SU-DHL-6 (cell line): Measurements from ENCODE around the gene PTER.

Source experiments
- H2AFZ ChIP-seq: fragments of 200-600 bp; sonication (generic); 2 replicates; pipeline ENCODE4 v1.6.1; 2014; ENCODE audit warnings: low read depth, mild to moderate bottlenecking, moderate library complexity, mixed read lengths, antibody characterized with exemption, low read length; ENCODE audit not compliant: severe bottlenecking
- H3F3A ChIP-seq: fragments of 200-600 bp; shearing (Covaris generic); 2 replicates; pipeline ENCODE4 v1.6.0; 2016; ENCODE audit warnings: antibody characterized with exemption, mild to moderate bottlenecking; ENCODE audit not compliant: insufficient read depth
- H3K27ac ChIP-seq: fragments of 200-600 bp; sonication (generic); 2 replicates; pipeline ENCODE4 v1.5.1; 2016; ENCODE audit warnings: low read depth, mild to moderate bottlenecking, low read length, moderate library complexity, mixed read lengths
- H3K27me3 ChIP-seq: fragments of 200-600 bp; sonication (generic), shearing (Covaris generic); 2 replicates; pipeline ENCODE4 v1.6.0; 2014; ENCODE audit warnings: mild to moderate bottlenecking, low read length
- H3K36me3 ChIP-seq: fragments of 200-600 bp; sonication (generic); 2 replicates; pipeline ENCODE4 v1.6.1; 2014; ENCODE audit warnings: mild to moderate bottlenecking, low read length, mixed read lengths
- H3K4me2 ChIP-seq: fragments of 300-600, 200-600 bp; shearing (Covaris generic), sonication (generic); 2 replicates; pipeline ENCODE4 v1.6.0; 2014; ENCODE audit warnings: low read length, low read depth, mild to moderate bottlenecking; ENCODE audit not compliant: poor library complexity, severe bottlenecking
- H3K4me3 ChIP-seq: fragments of 200-600 bp; sonication (generic); 2 replicates; pipeline ENCODE4 v1.5.1; 2014; ENCODE audit warnings: antibody characterized with exemption, low read length, mild to moderate bottlenecking, mixed read lengths; ENCODE audit not compliant: insufficient read depth, poor library complexity, severe bottlenecking
- H3K79me2 ChIP-seq: fragments of 200-600 bp; sonication (generic); 2 replicates; pipeline ENCODE4 v1.6.1; 2014; ENCODE audit warnings: mild to moderate bottlenecking, low read length, moderate library complexity; ENCODE audit not compliant: insufficient read depth
- H3K9ac ChIP-seq: fragments of 200-600 bp; sonication (generic); 2 replicates; pipeline ENCODE4 v1.7.0; 2014; ENCODE audit warnings: mild to moderate bottlenecking, low read length
- H3K9me2 ChIP-seq: fragments of 200-600 bp; sonication (generic); replicated peaks from 2 replicates; pipeline ENCODE4 v1.6.1; 2014; ENCODE audit warnings: low read length; ENCODE audit not compliant: insufficient read depth
- H3K9me3 ChIP-seq: fragments of 200-600 bp; sonication (generic); 2 replicates; pipeline ENCODE4 v1.6.1; 2014; ENCODE audit warnings: low read length, mixed read lengths; ENCODE audit not compliant: insufficient read depth
- H4K20me1 ChIP-seq: fragments of 200-600 bp; sonication (generic); 2 replicates; pipeline ENCODE4 v1.6.1; 2014; ENCODE audit warnings: low read depth, mild to moderate bottlenecking, antibody characterized with exemption, low read length, moderate library complexity, mixed read lengths
- EZH2phosphoT487 ChIP-seq: fragments of 200-600 bp; sonication (generic), shearing (Covaris generic); conservative IDR thresholded peaks from 2 replicates; pipeline ENCODE4 v1.6.1; 2018; ENCODE audit warnings: mild to moderate bottlenecking, antibody characterized with exemption, low read length, moderate library complexity, mixed read lengths
- TF ChIP-seq, protein P1 (sequence below): fragments of 200-600 bp; sonication (generic); IDR thresholded peaks from one replicate; pipeline ENCODE4 v1.5.1; 2017; ENCODE audit warnings: antibody characterized with exemption, mild to moderate bottlenecking, low read length, moderate library complexity; ENCODE audit not compliant: insufficient read depth, poor library complexity, severe bottlenecking

The PTER gene

DNA sequence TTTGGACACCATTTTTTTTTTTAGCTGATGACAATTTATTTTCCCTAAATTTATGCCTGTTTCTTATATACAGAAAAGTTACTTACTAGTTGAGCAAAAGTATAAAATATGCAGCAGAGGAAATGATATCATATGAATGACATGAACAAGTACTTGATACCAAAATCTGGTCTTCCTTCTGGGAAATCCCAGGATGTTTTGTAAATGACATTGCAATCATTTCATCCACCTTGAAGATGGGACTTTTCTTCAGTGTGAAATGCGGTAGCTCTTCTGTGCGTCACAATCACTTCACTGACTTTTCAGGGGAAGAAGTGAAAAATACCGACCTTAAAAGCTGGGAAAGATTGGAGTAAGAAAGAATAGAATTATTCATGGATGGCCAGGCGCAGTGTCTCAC lies 61.1 kb downstream of the PTER start:
- no peaks in the 10 kb centered on the region for H3K36me3 ChIP-seq
- H3K9ac ChIP-seq: no peak overlapping the region
- H2AFZ ChIP-seq: no peak overlapping the region

DNA sequence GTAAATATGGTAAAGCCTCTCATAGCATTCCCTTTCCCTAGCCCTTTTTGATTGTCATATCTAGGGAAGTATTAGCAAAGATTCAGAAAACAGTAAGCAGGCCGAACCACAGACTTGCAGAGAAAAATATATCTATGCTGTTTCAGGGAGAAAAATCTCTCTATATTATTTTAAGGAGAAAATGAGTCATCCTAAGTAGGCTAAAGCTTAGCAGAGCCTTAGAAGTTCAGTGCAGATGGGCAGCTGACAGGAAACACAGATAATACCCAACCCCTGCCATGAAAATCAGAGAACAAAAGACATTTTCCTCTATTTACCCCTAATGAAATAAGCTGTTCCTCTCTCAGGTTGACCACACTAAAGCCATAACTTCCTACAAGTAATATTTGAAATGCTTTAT lies 68.4 kb downstream of the PTER start:
- no peaks in the 10 kb centered on the region for H4K20me1 ChIP-seq
- H3K4me3 ChIP-seq: no peak overlapping the region

More for the DNA sequence above, 61.1 kb downstream of the PTER start:
- H3K27ac ChIP-seq: no peak overlapping the region
- no peaks in the 10 kb centered on the region for H3K27me3 ChIP-seq
- no peaks in the 10 kb centered on the region for H3K79me2 ChIP-seq
- no peak overlapping the region for H3K4me3 ChIP-seq
- H3K9me2 ChIP-seq: no peaks in the 10 kb centered on the region
- H3K9me3 ChIP-seq: no peaks in the 10 kb centered on the region
- no peaks in the 10 kb centered on the region for H3F3A ChIP-seq
- no peaks in the 10 kb centered on the region; the same call in 1 of the 2 replicates for H4K20me1 ChIP-seq
- TF ChIP-seq EZH2phosphoT487: no peak
- TF ChIP-seq, protein P1, sequence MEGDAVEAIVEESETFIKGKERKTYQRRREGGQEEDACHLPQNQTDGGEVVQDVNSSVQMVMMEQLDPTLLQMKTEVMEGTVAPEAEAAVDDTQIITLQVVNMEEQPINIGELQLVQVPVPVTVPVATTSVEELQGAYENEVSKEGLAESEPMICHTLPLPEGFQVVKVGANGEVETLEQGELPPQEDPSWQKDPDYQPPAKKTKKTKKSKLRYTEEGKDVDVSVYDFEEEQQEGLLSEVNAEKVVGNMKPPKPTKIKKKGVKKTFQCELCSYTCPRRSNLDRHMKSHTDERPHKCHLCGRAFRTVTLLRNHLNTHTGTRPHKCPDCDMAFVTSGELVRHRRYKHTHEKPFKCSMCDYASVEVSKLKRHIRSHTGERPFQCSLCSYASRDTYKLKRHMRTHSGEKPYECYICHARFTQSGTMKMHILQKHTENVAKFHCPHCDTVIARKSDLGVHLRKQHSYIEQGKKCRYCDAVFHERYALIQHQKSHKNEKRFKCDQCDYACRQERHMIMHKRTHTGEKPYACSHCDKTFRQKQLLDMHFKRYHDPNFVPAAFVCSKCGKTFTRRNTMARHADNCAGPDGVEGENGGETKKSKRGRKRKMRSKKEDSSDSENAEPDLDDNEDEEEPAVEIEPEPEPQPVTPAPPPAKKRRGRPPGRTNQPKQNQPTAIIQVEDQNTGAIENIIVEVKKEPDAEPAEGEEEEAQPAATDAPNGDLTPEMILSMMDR: no peak
- H3K4me2 ChIP-seq: no peak overlapping the region

DNA sequence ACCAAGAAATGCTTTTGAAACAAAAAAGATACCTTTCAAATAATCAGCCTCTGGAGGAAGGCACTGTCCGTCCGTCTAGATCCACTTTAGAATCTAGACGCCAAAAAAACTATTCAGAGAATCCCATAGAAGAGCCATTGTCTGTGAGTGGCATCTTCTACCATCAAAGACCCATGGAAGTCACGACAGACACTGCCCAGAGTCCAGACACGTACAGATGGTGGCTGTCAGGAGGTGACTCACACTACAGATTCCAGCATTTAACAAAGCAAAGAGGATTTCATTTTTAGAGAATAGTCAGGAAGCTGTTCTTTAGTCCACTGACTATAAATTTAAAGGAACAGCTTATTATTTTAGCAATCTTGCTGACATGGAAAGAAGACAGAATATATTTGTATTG lies 73.2 kb downstream of the PTER start:
- Histone ChIP-seq H3K79me2 (no peaks in the 10 kb centered on the region), H3K27me3 (no peaks in the 10 kb centered on the region), H2AFZ (no peak overlapping the region), H3K9ac (no peak overlapping the region), H3K36me3 (no peaks in the 10 kb centered on the region; the same call in 1 of the 2 replicates), H3K9me2 (no peaks in the 10 kb centered on the region), H3F3A (no peaks in the 10 kb centered on the region), H4K20me1 (no peaks in the 10 kb centered on the region; the same call in 1 of the 2 replicates), H3K27ac (no peak overlapping the region), H3K4me3 (no peak overlapping the region), H3K4me2 (no peak overlapping the region), H3K9me3 (no peaks in the 10 kb centered on the region)
- TF ChIP-seq EZH2phosphoT487: no peak
- TF ChIP-seq, protein P1: no peak

More for the DNA sequence above, 68.4 kb downstream of the PTER start:
- H3K9me2 ChIP-seq: no peaks in the 10 kb centered on the region
- no peak overlapping the region for H3K27ac ChIP-seq
- no peak overlapping the region for H3K9ac ChIP-seq
- H2AFZ ChIP-seq: no peak overlapping the region
- no peaks in the 10 kb centered on the region for H3F3A ChIP-seq
- no peaks in the 10 kb centered on the region for H3K79me2 ChIP-seq
- no peak overlapping the region for H3K4me2 ChIP-seq
- TF ChIP-seq, protein P1: no peak
- TF ChIP-seq EZH2phosphoT487: no peak
- H3K9me3 ChIP-seq: no peaks in the 10 kb centered on the region
- no peaks in the 10 kb centered on the region for H3K27me3 ChIP-seq
- H3K36me3 ChIP-seq: no peaks in the 10 kb centered on the region
